ENCODE results near the gene SSH2.

GRCh38 chr17:29643817-29644160 lies 286.2 kb downstream of the SSH2 start:
- TF ChIP-seq CTCF (IDR thresholded peaks at IDR 0.05; ENCODE audit: low read length): no peak
- TF ChIP-seq EZH2 (optimal IDR thresholded peaks at IDR 0.05; ENCODE audit: low read depth, low read length): no peak
- TF ChIP-seq EZH2phosphoT487 (IDR thresholded peaks at IDR 0.05; ENCODE audit: low read length): no peak
